H1 (cell line): ENCODE measurements around the gene TFB1M. TPM values are rescaled to one million over a fixed set of nuclear protein-coding genes. Genes with fewer than 3 reads are reported as not detected.

Experiments used
- CTCF ChIA-PET: fragments of 300-600 bp; sonication (Branson Sonifier 250); formaldehyde crosslinking; loops from one replicate; lab custom pipeline; 2021; ENCODE audit not compliant: partially characterized antibody; lab: Charles Lee
- POLR2A ChIA-PET: fragments of 300-600 bp; sonication (Branson Sonifier 250); formaldehyde crosslinking; loops from one replicate; lab custom pipeline; 2021; ENCODE audit warnings: inconsistent platforms; ENCODE audit not compliant: partially characterized antibody; lab: Charles Lee
- DNase-seq, 2 experiments: peaks; one replicate each; pipeline versions ENCODE4 v3.0.0 to v3.0.0-alpha.2; 2010 to 2022; ENCODE audit warnings: low spot score in 2 of 2, low read depth in 1 of 2, mixed read lengths in 1 of 2
- FAIRE-seq: peaks from 2 replicates; lab custom pipeline; 2011; peaks lifted over from hg19 to GRCh38; lab: Jason Lieb, UNC
- H2AFZ ChIP-seq: 2 replicates; pipeline ENCODE4 v1.8.1; 2012; ENCODE audit warnings: low read length, inconsistent platforms
- H2AK5ac ChIP-seq: 2 replicates; pipeline ENCODE4 v1.6.1; 2013; ENCODE audit warnings: low read depth, low read length
- H2BK120ac ChIP-seq: replicated peaks from 2 replicates; pipeline ENCODE3; 2013; ENCODE audit warnings: low read depth, low read length, inconsistent platforms
- H2BK12ac ChIP-seq: 2 replicates; pipeline ENCODE4 v1.6.1; 2013; ENCODE audit warnings: low read depth, low read length
- H2BK15ac ChIP-seq: 2 replicates; pipeline ENCODE4 v1.6.1; 2013; ENCODE audit warnings: low read length
- H2BK20ac ChIP-seq: 2 replicates; pipeline ENCODE4 v1.6.1; 2013; ENCODE audit warnings: low read length
- H2BK5ac ChIP-seq: 2 replicates; pipeline ENCODE4 v1.6.1; 2013; ENCODE audit warnings: low read depth, low read length
- H3K14ac ChIP-seq: 2 replicates; pipeline ENCODE4 v1.6.1; 2013; ENCODE audit warnings: inconsistent platforms; ENCODE audit not compliant: insufficient read length
- H3K18ac ChIP-seq: 2 replicates; pipeline ENCODE4 v1.6.1; 2013; ENCODE audit warnings: low read length; ENCODE audit errors: extremely low read depth
- H3K23ac ChIP-seq: 2 replicates; pipeline ENCODE4 v1.6.1; 2013; ENCODE audit warnings: inconsistent platforms; ENCODE audit not compliant: insufficient read length
- H3K23me2 ChIP-seq: 2 replicates; pipeline ENCODE4 v1.6.1; 2013; ENCODE audit warnings: low read depth, low read length
- H3K27ac ChIP-seq: 2 replicates; pipeline ENCODE4 v1.6.1; 2011; ENCODE audit warnings: low read depth, low read length, inconsistent platforms
- H3K27me3 ChIP-seq, 4 experiments: replicated peaks in 1 of 4; 1 replicate in 1 of 4; 2 replicates in 3 of 4; pipeline versions ENCODE4 v1.6.1 to v1.8.1; 2011 to 2013; ENCODE audit warnings: low read length in 3 of 4, mild to moderate bottlenecking in 3 of 4, inconsistent platforms in 2 of 4, mixed read lengths in 2 of 4, moderate library complexity in 1 of 4; ENCODE audit not compliant: control insufficient read depth in 3 of 4, insufficient read depth in 3 of 4; ENCODE audit errors: extremely low read depth in 1 of 4
- H3K36me3 ChIP-seq, 4 experiments: 2 replicates each; pipeline versions ENCODE4 v1.6.1 to v1.8.1; 2011 to 2013; ENCODE audit warnings: mild to moderate bottlenecking in 4 of 4, low read length in 3 of 4, moderate library complexity in 2 of 4, control low read depth in 1 of 4, inconsistent platforms in 1 of 4; ENCODE audit not compliant: insufficient read depth in 4 of 4, control insufficient read depth in 2 of 4
- H3K4ac ChIP-seq: replicated peaks from 2 replicates; pipeline ENCODE3; 2013; ENCODE audit warnings: low read length, low read depth, mixed read lengths, inconsistent platforms; ENCODE audit not compliant: insufficient read length
- H3K4me1 ChIP-seq, 4 experiments: replicated peaks in 1 of 4; 1 replicate in 1 of 4; 2 replicates in 3 of 4; pipeline versions ENCODE4 v1.6.1 to v1.8.1; 2011 to 2013; ENCODE audit warnings: low read length in 3 of 4, inconsistent platforms in 2 of 4, mixed read lengths in 1 of 4; ENCODE audit not compliant: insufficient read depth in 4 of 4, control insufficient read depth in 3 of 4
- H3K4me2 ChIP-seq, 2 experiments: 2 replicates each; pipeline versions ENCODE4 v1.6.1 to v1.8.1; 2011 to 2013; ENCODE audit warnings: low read depth in 2 of 2, low read length in 2 of 2, control low read depth in 1 of 2, inconsistent platforms in 1 of 2, mild to moderate bottlenecking in 1 of 2; ENCODE audit not compliant: insufficient read depth in 1 of 2
- H3K4me3 ChIP-seq, 4 experiments: fragments of 200-600, 300-600 bp in 1 of 4; sonication (generic), shearing (Covaris generic), sonication (Bioruptor Twin) in 1 of 4; 2 replicates each; pipeline versions ENCODE4 v1.5.1 to v1.8.1; 2011 to 2016; ENCODE audit warnings: low read length in 4 of 4, low read depth in 3 of 4, control low read depth in 2 of 4, inconsistent platforms in 2 of 4, mild to moderate bottlenecking in 2 of 4, mixed read lengths in 1 of 4, moderate library complexity in 1 of 4; ENCODE audit not compliant: insufficient read depth in 2 of 4; ENCODE audit errors: extremely low read depth in 1 of 4
- H3K56ac ChIP-seq: replicated peaks from 2 replicates; pipeline ENCODE3; 2013; ENCODE audit warnings: low read depth, mild to moderate bottlenecking, mixed read lengths, low read length, inconsistent platforms; ENCODE audit not compliant: insufficient read length
- H3K79me1 ChIP-seq: 2 replicates; pipeline ENCODE4 v1.6.1; 2013; ENCODE audit warnings: low read depth, low read length, control low read depth
- H3K79me2 ChIP-seq, 2 experiments: 2 replicates each; pipeline versions ENCODE4 v1.6.1 to v1.8.1; 2012 to 2013; ENCODE audit warnings: low read length in 2 of 2, mild to moderate bottlenecking in 2 of 2, inconsistent platforms in 1 of 2; ENCODE audit not compliant: insufficient read depth in 2 of 2, control insufficient read depth in 1 of 2
- H3K9ac ChIP-seq, 4 experiments: replicated peaks in 1 of 4; 1 replicate in 1 of 4; 2 replicates in 3 of 4; pipeline versions ENCODE4 v1.6.1 to v1.8.1; 2011 to 2013; ENCODE audit warnings: low read depth in 3 of 4, low read length in 3 of 4, control low read depth in 2 of 4, mild to moderate bottlenecking in 2 of 4, moderate library complexity in 2 of 4, inconsistent platforms in 1 of 4; ENCODE audit errors: extremely low read depth in 1 of 4
- H3K9me3 ChIP-seq, 2 experiments: 2 replicates each; pipeline versions ENCODE4 v1.6.1 to v1.8.1; 2012 to 2013; ENCODE audit warnings: mild to moderate bottlenecking in 2 of 2, moderate library complexity in 2 of 2, control low read depth in 1 of 2, inconsistent platforms in 1 of 2, low read depth in 1 of 2, low read length in 1 of 2, mixed read lengths in 1 of 2; ENCODE audit not compliant: insufficient read depth in 2 of 2
- H4K20me1 ChIP-seq, 2 experiments: replicated peaks in 1 of 2; 2 replicates each; pipeline versions ENCODE3 to v1.8.1; 2011 to 2013; ENCODE audit warnings: inconsistent platforms in 2 of 2, low read length in 2 of 2, mild to moderate bottlenecking in 1 of 2; ENCODE audit not compliant: insufficient read depth in 2 of 2, control insufficient read depth in 1 of 2
- H4K5ac ChIP-seq: 2 replicates; pipeline ENCODE4 v1.6.1; 2013; ENCODE audit warnings: low read length, low read depth, mixed read lengths, inconsistent platforms; ENCODE audit not compliant: insufficient read length
- H4K8ac ChIP-seq: 2 replicates; pipeline ENCODE4 v1.8.0; 2013; ENCODE audit warnings: mild to moderate bottlenecking, moderate library complexity, low read length, inconsistent platforms; ENCODE audit not compliant: insufficient read depth; ENCODE audit errors: extremely low read depth
- H4K91ac ChIP-seq: replicated peaks from 2 replicates; pipeline ENCODE3; 2013; ENCODE audit warnings: low read length, mixed read lengths, inconsistent platforms; ENCODE audit not compliant: insufficient read length
- ATF3 ChIP-seq: IDR thresholded peaks from 2 replicates; pipeline ENCODE4 v1.6.1; 2011; ENCODE audit warnings: low read depth, mild to moderate bottlenecking, low read length; ENCODE audit not compliant: insufficient read depth
- CREB1 ChIP-seq: IDR thresholded peaks from 2 replicates; pipeline ENCODE4 v1.6.1; 2012; ENCODE audit warnings: inconsistent platforms
- EP300 ChIP-seq, 2 experiments: IDR thresholded peaks; 1 replicate in 1 of 2; 2 replicates in 1 of 2; pipeline ENCODE4 v1.6.1; 2011 to 2012; ENCODE audit warnings: low read depth in 2 of 2, low read length in 2 of 2, mild to moderate bottlenecking in 2 of 2, borderline replicate concordance in 1 of 2, inconsistent platforms in 1 of 2, moderate library complexity in 1 of 2
- EZH2 ChIP-seq: fragments of 200-600 bp; sonication (generic); IDR thresholded peaks from 2 replicates; pipeline ENCODE4 v1.7.1; 2012; ENCODE audit warnings: low read depth, mild to moderate bottlenecking, moderate library complexity, low read length, inconsistent platforms; ENCODE audit not compliant: severe bottlenecking
- KDM1A ChIP-seq: fragments of 200-600, 300-600 bp; sonication (generic); IDR thresholded peaks from 2 replicates; pipeline ENCODE4 v1.7.1; 2016; ENCODE audit warnings: mild to moderate bottlenecking, low read length, borderline replicate concordance
- NANOG ChIP-seq: IDR thresholded peaks from 2 replicates; pipeline ENCODE4 v1.6.1; 2011; ENCODE audit warnings: low read length, low read depth, mild to moderate bottlenecking, inconsistent platforms; ENCODE audit not compliant: insufficient read depth, poor library complexity, severe bottlenecking
- SP4 ChIP-seq: IDR thresholded peaks from 2 replicates; pipeline ENCODE4 v1.6.1; 2012; ENCODE audit warnings: low read length, inconsistent platforms
- YY1 ChIP-seq: IDR thresholded peaks from 2 replicates; pipeline ENCODE4 v1.6.1; 2011; ENCODE audit warnings: low read depth, mild to moderate bottlenecking, low read length
- polyA plus RNA-seq, 7 experiments: library from polyadenylated mRNA; depleted of rRNA in 3 of 7; stranded (reverse) in 5 of 7; unstranded in 2 of 7; fragments of >200 nt in 5 of 7; fragments of 200-250 nt in 2 of 7; gene quantifications; 1 replicate in 5 of 7; 2 replicates in 1 of 7; 4 replicates in 1 of 7; pipeline versions ENCODE4 v1.2.1 to v1.2.3, GENCODE V29; 2011 to 2013; ENCODE audit warnings: missing spikeins in 2 of 7, mixed read lengths in 2 of 7
- total RNA-seq: library from RNA; stranded (reverse); fragmentation: NEBNext Ultra II Directional; extraction: Animal tissue kit (Norgen Biotek cat#: 25700); gene quantifications from 2 replicates; pipeline ENCODE4 v1.2.1, GENCODE V29; 2021
- TF ChIP-seq, protein P1 (sequence below): IDR thresholded peaks from 2 replicates; pipeline ENCODE4 v1.6.1; 2011; ENCODE audit warnings: low read length, improper control_type of control experiment

TFB1M gene
- total and polyA plus RNA-seq, 2 of the 8 experiments (the other 6 are each of a cell fraction or from before 2014, with no cell fraction given), result 28.2 to 49.4 TPM

GRCh38 chr6:155352811-155353210 lies 38.5 kb upstream of the TFB1M start:
- H3K9me3 ChIP-seq, result no peaks in the 10 kb centered on the region
- no peak overlapping the region for H4K8ac ChIP-seq
- H2BK12ac ChIP-seq, result no peak overlapping the region
- no peak overlapping the region for H2AFZ ChIP-seq
- TF ChIP-seq ATF3 (no peak), CREB1 (no peak), YY1 (no peak), KDM1A (no peak), SP4 (no peak), EZH2 (no peak), EP300 (IDR thresholded peaks at IDR 0.05; ENCODE audit: borderline replicate concordance in 1 of 2, low read depth in 2 of 2, low read length in 2 of 2) (no peak), NANOG (no peak)
- TF ChIP-seq, protein P1, sequence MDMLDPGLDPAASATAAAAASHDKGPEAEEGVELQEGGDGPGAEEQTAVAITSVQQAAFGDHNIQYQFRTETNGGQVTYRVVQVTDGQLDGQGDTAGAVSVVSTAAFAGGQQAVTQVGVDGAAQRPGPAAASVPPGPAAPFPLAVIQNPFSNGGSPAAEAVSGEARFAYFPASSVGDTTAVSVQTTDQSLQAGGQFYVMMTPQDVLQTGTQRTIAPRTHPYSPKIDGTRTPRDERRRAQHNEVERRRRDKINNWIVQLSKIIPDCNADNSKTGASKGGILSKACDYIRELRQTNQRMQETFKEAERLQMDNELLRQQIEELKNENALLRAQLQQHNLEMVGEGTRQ, result no peak
- no peak overlapping the region for H4K5ac ChIP-seq
- no peak overlapping the region for H2BK5ac ChIP-seq
- H3K79me1 ChIP-seq, result no peaks in the 10 kb centered on the region
- no peak overlapping the region for H3K9ac ChIP-seq
- no peak overlapping the region for H2BK120ac ChIP-seq
- no peak overlapping the region for H2BK15ac ChIP-seq
- no peak overlapping the region for H3K18ac ChIP-seq
- no peak overlapping the region for H3K27ac ChIP-seq
- H3K23ac ChIP-seq, result no peak overlapping the region
- H3K23me2 ChIP-seq, result no peaks in the 10 kb centered on the region
- DNase-seq, result no peak
- no peaks in the 10 kb centered on the region for H3K4me1 ChIP-seq
- H4K91ac ChIP-seq, result no peak overlapping the region
- no peak overlapping the region for H3K14ac ChIP-seq
- no peaks in the 10 kb centered on the region for H3K79me2 ChIP-seq
- ChIA-PET POLR2A (no interaction called here), CTCF (no interaction called here)
- no peaks in the 10 kb centered on the region for H4K20me1 ChIP-seq
- H3K36me3 ChIP-seq, result no peaks in the 10 kb centered on the region
- no peak overlapping the region for H2AK5ac ChIP-seq
- no peak overlapping the region for H3K4me3 ChIP-seq
- FAIRE-seq, result no peak
- H3K27me3 ChIP-seq, result no peaks in the 10 kb centered on the region
- no peak overlapping the region for H3K56ac ChIP-seq
- H3K4ac ChIP-seq, result no peak overlapping the region
- H2BK20ac ChIP-seq, result no peak overlapping the region
- H3K4me2 ChIP-seq, result no peak overlapping the region
